Measurements from ENCODE around the gene PEMT. TPM values are rescaled to one million over a fixed set of nuclear protein-coding genes. Genes with fewer than 3 reads are reported as not detected.

The PEMT gene
- total RNA-seq, 1 experiment from 2014 or later = 53.1 TPM

GRCh38 chr17:17561408-17562145 is 29.9 kb downstream of the PEMT start (continued):
- TF ChIP-seq ETV6 (CRISPR knock-in tag; IDR thresholded peaks at IDR 0.05) (no peak), TCF7 (CRISPR knock-in tag; IDR thresholded peaks at IDR 0.05; ENCODE audit: low read depth) (no peak), ZNF671 (CRISPR knock-in tag; IDR thresholded peaks at IDR 0.05) (no peak), E2F5 (CRISPR knock-in tag; IDR thresholded peaks at IDR 0.05) (no peak)

- ATAC-seq = no peak
- H3K27me3 Mint-ChIP-seq (ENCODE audit: low read depth) = no peaks in the 10 kb centered on the region
- CTCF ChIA-PET = interaction anchor here (1.2 to 4.9 kb wide), 3 partner anchors 8 to 64 kb away, joined by 3 to 19 read pairs (median 6); no protein-coding TSS in a partner anchor
Measured at GRCh38 chr17:17560975-17561374, 30.5 kb downstream of the PEMT start.

DNA sequence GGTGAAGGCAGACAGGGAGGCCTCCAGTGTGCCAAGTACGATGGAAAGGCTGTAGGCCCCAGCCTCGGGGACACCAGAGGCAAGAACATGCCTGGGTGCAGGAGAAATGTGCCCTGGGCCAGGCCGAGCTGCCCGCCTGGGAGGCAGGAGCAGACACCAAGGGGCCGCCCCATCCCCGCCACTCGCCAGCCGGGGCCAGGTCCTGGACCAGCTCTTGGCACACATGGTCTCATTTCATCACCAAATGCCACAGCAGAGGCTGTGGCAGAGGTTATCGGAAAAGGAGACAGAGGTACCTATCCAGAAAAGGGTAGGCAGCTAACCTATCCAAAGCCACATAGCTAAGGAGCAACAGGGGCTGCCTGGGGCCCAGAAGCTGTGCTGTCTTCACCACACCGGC is 31.3 kb downstream of the PEMT start:
- H3K9me3 Mint-ChIP-seq = no peaks in the 10 kb centered on the region
- no peak overlapping the region for H3K27ac Mint-ChIP-seq
- no peak overlapping the region for H3K4me3 Mint-ChIP-seq
- DNase-seq (ENCODE audit: low spot score) = no peak
- TF ChIP-seq NFYB (CRISPR knock-in tag; conservative IDR thresholded peaks at IDR 0.05; ENCODE audit: low read depth) = no peak
- TF ChIP-seq SMAD4 (CRISPR knock-in tag; IDR thresholded peaks at IDR 0.05) = no peak
- no peak for TF ChIP-seq FOXP1 (CRISPR knock-in tag; IDR thresholded peaks at IDR 0.05; ENCODE audit: borderline replicate concordance)
- TF ChIP-seq SMAD3 (CRISPR knock-in tag; IDR thresholded peaks at IDR 0.05; ENCODE audit: borderline replicate concordance) = no peak
- TF ChIP-seq ATF2 (CRISPR knock-in tag; IDR thresholded peaks at IDR 0.05; ENCODE audit: borderline replicate concordance, low read depth) = no peak
- H3K4me1 Mint-ChIP-seq = peaks cover 10% of the 10 kb centered on the region
- no peak for ATAC-seq
- ChIA-PET POLR2A (interaction anchor here (1.5 kb wide), 1 partner anchor 63 kb away, joined by 3 read pairs; the partner anchor contains the start of gene RASD1), CTCF (interaction anchor here (0.7 to 4.9 kb wide), 3 partner anchors 9 to 518 kb away, joined by 3 to 19 read pairs (median 6); partner anchors contain the start of gene MPRIP)
- no peaks in the 10 kb centered on the region for H3K27me3 Mint-ChIP-seq (ENCODE audit: low read depth)
- H3K36me3 Mint-ChIP-seq = no peaks in the 10 kb centered on the region

More at GRCh38 chr17:17560975-17561374, 30.5 kb downstream of the PEMT start:
- Mint-ChIP-seq H3K4me3 (no peak overlapping the region), H3K9me3 (no peaks in the 10 kb centered on the region), H3K36me3 (no peaks in the 10 kb centered on the region), H3K27ac (peak overlapping the region; percentile 57; the same call in 1 of the 2 replicates), H3K4me1 (peaks cover 13% of the 10 kb centered on the region)
- no peak for DNase-seq (ENCODE audit: low spot score)
- POLR2A ChIA-PET = interaction anchor here (1.5 kb wide), 1 partner anchor 64 kb away, joined by 3 read pairs; the partner anchor contains the start of gene RASD1
- TF ChIP-seq, protein P1, sequence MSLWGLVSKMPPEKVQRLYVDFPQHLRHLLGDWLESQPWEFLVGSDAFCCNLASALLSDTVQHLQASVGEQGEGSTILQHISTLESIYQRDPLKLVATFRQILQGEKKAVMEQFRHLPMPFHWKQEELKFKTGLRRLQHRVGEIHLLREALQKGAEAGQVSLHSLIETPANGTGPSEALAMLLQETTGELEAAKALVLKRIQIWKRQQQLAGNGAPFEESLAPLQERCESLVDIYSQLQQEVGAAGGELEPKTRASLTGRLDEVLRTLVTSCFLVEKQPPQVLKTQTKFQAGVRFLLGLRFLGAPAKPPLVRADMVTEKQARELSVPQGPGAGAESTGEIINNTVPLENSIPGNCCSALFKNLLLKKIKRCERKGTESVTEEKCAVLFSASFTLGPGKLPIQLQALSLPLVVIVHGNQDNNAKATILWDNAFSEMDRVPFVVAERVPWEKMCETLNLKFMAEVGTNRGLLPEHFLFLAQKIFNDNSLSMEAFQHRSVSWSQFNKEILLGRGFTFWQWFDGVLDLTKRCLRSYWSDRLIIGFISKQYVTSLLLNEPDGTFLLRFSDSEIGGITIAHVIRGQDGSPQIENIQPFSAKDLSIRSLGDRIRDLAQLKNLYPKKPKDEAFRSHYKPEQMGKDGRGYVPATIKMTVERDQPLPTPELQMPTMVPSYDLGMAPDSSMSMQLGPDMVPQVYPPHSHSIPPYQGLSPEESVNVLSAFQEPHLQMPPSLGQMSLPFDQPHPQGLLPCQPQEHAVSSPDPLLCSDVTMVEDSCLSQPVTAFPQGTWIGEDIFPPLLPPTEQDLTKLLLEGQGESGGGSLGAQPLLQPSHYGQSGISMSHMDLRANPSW (CRISPR knock-in tag; conservative IDR thresholded peaks at IDR 0.05; ENCODE audit: low read depth) = no peak
- no peak for TF ChIP-seq E2F4 (CRISPR knock-in tag; IDR thresholded peaks at IDR 0.05; ENCODE audit: borderline replicate concordance, low read depth)

DNA sequence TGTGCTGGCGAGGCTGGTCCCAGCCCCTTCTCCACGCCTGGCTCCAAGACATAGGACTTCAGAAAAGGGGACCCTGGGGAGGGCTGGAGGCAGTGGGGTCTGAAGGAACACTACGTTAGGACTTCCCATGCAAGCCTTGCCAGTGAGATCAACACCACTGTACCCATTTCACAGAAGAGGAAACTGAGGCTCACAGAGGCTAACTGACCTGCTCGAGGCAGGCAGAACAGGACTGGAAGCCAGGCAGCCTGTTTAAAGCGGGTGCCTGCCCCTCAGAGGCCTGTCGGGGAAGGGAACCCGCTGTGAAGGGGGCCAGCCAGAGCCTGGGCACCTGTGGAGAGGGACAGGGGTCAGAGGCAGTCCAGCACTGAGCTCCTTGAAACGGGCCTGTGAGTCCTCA is 32.3 kb downstream of the PEMT start:
- H3K9me3 Mint-ChIP-seq = no peaks in the 10 kb centered on the region
- no peak overlapping the region for H3K4me3 Mint-ChIP-seq
- CTCF ChIA-PET = interaction anchor here (1.5 to 4.9 kb wide), 3 partner anchors 10 to 62 kb away, joined by 4 to 19 read pairs (median 6); no protein-coding TSS in a partner anchor
- POLR2A ChIA-PET = no interaction called here
- no peak for DNase-seq (ENCODE audit: low spot score)
- no peaks in the 10 kb centered on the region for H3K27me3 Mint-ChIP-seq (ENCODE audit: low read depth)
- H3K27ac Mint-ChIP-seq = no peak overlapping the region
- TF ChIP-seq IRF2 (CRISPR knock-in tag; IDR thresholded peaks at IDR 0.05; ENCODE audit: borderline replicate concordance, low read depth) = no peak
- TF ChIP-seq ZNF416 (CRISPR knock-in tag; IDR thresholded peaks at IDR 0.05) = no peak
- TF ChIP-seq, protein P2, sequence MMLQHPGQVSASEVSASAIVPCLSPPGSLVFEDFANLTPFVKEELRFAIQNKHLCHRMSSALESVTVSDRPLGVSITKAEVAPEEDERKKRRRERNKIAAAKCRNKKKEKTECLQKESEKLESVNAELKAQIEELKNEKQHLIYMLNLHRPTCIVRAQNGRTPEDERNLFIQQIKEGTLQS (CRISPR knock-in tag; conservative IDR thresholded peaks at IDR 0.05) = no peak
- no peak for ATAC-seq
- H3K4me1 Mint-ChIP-seq = peaks cover under 1% of the 10 kb centered on the region; the same call in 1 of the 2 replicates
- H3K36me3 Mint-ChIP-seq = no peaks in the 10 kb centered on the region

Data from WTC11 (cell line).